ENCODE results near the gene LRRC2.
"Not testable (repeated sequence)": the region's sequence is repeated elsewhere in the genome, so short reads cannot be mapped to it uniquely, and the experiment has no call there.

- TF ChIP-seq CTCF, POLR2A (IDR thresholded peaks at IDR 0.05): not testable (repeated sequence)
Observed at GRCh38 chr3:46522201-46522600, 43.9 kb downstream of the LRRC2 start.

Measured in adrenal gland (tissue), 5 donors.